ENCODE results near the gene SLC41A2. TPM values are rescaled to one million over a fixed set of nuclear protein-coding genes. Genes with fewer than 3 reads are reported as not detected.

Gene SLC41A2
- total RNA-seq, 2 experiments from 2014 or later, result 5.3 to 11.1 TPM

GRCh38 chr12:104942075-104942474, 16.0 kb downstream of the SLC41A2 start:
- Mint-ChIP-seq H3K36me3 (ENCODE audit: low read depth) (no peaks in the 10 kb centered on the region), H3K27me3 (peaks cover 4% of the 10 kb centered on the region), H3K9me3 (peaks cover 8% of the 10 kb centered on the region), H3K4me3 (no peak overlapping the region), H3K4me1 (ENCODE audit: low read depth) (peaks cover 4% of the 10 kb centered on the region), H3K27ac (no peak overlapping the region)
- TF ChIP-seq CTCF (IDR thresholded peaks at IDR 0.05), result no peak
- intact Hi-C loops (cut with micrococcal nuclease), result no loop called here
- POLR2A ChIA-PET, result interaction anchor here (1.4 kb wide), 1 partner anchor 11 kb away, joined by 4 read pairs; no protein-coding TSS in a partner anchor
- ATAC-seq (no peak), DNase-seq (no peak)
- CTCF ChIA-PET, result interaction anchor here (0.8 to 2.6 kb wide), 3 partner anchors 17 to 560 kb away, joined by 3 to 12 read pairs (median 5); partner anchors contain the start of gene SLC41A2

- Mint-ChIP-seq H3K36me3 (ENCODE audit: low read depth) (no peaks in the 10 kb centered on the region), H3K27ac (no peak overlapping the region), H3K27me3 (peaks cover 4% of the 10 kb centered on the region), H3K9me3 (peaks cover 8% of the 10 kb centered on the region), H3K4me3 (no peak overlapping the region), H3K4me1 (ENCODE audit: low read depth) (peaks cover 4% of the 10 kb centered on the region)
- CTCF ChIA-PET, result interaction anchor here (2.6 kb wide), 1 partner anchor 17 kb away, joined by 12 read pairs; the partner anchor contains the start of gene SLC41A2
- DNase-seq, result no peak
- TF ChIP-seq CTCF (IDR thresholded peaks at IDR 0.05), result no peak
- ATAC-seq, result no peak
- intact Hi-C loops (cut with micrococcal nuclease), result no loop called here
- POLR2A ChIA-PET, result interaction anchor here (0.6 kb wide), 1 partner anchor 10 kb away, joined by 3 read pairs; no protein-coding TSS in a partner anchor
Measured at GRCh38 chr12:104941454-104941853, 16.6 kb downstream of the SLC41A2 start.

- Mint-ChIP-seq H3K4me3 (no peak overlapping the region), H3K27ac (no peak overlapping the region), H3K27me3 (peaks cover 4% of the 10 kb centered on the region), H3K36me3 (ENCODE audit: low read depth) (no peaks in the 10 kb centered on the region), H3K4me1 (ENCODE audit: low read depth) (peaks cover 4% of the 10 kb centered on the region), H3K9me3 (peaks cover 6% of the 10 kb centered on the region)
- intact Hi-C loops (cut with micrococcal nuclease), result no loop called here
- ATAC-seq (no peak), DNase-seq (no peak)
- CTCF ChIA-PET, result interaction anchor here (0.8 to 1.4 kb wide), 2 partner anchors 113 to 557 kb away, joined by 3 read pairs; no protein-coding TSS in a partner anchor
- POLR2A ChIA-PET, result interaction anchor here (1.1 kb wide), 1 partner anchor 19 kb away, joined by 3 read pairs; the partner anchor contains the start of gene SLC41A2
- no peak for TF ChIP-seq CTCF (IDR thresholded peaks at IDR 0.05)
Measured at GRCh38 chr12:104939089-104939488, 19.0 kb downstream of the SLC41A2 start.

- peaks cover 4% of the 10 kb centered on the region for H3K27me3 Mint-ChIP-seq
- CTCF ChIA-PET, result interaction anchor here (0.8 to 1.4 kb wide), 2 partner anchors 114 to 557 kb away, joined by 3 read pairs; no protein-coding TSS in a partner anchor
- intact Hi-C loops (cut with micrococcal nuclease), result no loop called here
Measured at GRCh38 chr12:104938371-104938770, 19.7 kb downstream of the SLC41A2 start.

More at GRCh38 chr12:104938371-104938770, 19.7 kb downstream of the SLC41A2 start:
- no peak for TF ChIP-seq CTCF (IDR thresholded peaks at IDR 0.05)
- H3K9me3 Mint-ChIP-seq, result peaks cover 2% of the 10 kb centered on the region
- no peak overlapping the region for H3K4me3 Mint-ChIP-seq
- POLR2A ChIA-PET, result interaction anchor here (0.6 to 1.1 kb wide), 2 partner anchors 10 to 19 kb away, joined by 3 to 4 read pairs; partner anchors contain the start of gene SLC41A2
- peaks cover 4% of the 10 kb centered on the region for H3K4me1 Mint-ChIP-seq (ENCODE audit: low read depth)
- H3K27ac Mint-ChIP-seq, result no peak overlapping the region
- DNase-seq (no peak), ATAC-seq (no peak)
- no peaks in the 10 kb centered on the region for H3K36me3 Mint-ChIP-seq (ENCODE audit: low read depth)

Data from activated CD8-positive, alpha-beta T cell treated with anti-CD3 and anti-CD28 coated beads for 36 hours (primary cell).